ENCODE data around the gene OR1D5.
"Not testable (repeated sequence)": the region's sequence is repeated elsewhere in the genome, so short reads cannot be mapped to it uniquely, and the experiment has no call there.

The OR1D5 gene

DNA sequence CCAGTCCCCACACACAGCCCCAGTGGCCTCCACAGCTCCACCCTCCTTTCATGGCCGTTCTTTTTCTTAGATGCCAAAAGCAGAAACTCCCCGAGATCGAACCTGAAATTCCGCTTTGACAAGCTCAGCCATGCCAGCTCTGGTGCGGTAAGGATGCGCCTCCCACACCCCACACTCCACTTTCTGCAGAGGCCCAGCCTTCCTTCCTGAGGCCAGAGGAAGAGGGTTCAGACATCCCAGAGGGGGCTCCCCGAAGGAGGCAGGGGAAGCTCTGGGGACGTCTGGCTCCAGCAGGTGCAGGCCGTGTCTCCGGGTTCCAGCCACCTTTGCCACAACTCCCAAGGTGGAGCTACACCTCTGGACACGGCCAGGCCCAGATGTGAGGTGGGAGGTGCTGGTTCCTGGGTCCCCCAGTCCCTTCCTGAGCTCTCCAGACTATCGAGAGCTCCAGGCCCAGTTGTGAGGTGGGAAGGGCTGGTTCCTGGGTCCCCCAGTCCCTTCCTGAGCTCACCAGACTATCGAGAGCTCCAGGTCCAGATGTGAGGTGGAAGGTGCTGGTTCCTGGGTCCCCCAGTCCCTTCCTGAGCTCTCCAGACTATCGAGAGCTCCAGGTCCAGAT lies 32.4 kb downstream of the OR1D5 start:
- not testable (repeated sequence) for DNase-seq

DNA sequence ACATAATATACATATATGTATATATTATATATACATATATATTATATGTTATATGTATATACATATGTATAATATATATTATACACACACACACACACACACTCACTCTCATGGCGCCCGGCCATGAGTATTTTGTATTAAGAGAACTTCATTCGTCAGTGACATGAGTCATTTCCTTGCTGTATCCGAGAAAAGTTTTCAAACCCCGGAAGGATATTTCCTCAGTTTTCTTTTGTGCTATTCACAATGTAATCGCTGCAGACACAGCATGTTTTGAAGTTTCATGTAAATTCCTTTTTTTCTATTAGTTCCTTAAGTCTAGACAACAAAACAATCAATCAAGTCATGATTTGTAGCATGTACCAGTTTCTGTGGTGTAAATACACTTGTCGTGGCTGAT lies 33.3 kb downstream of the OR1D5 start:
- DNase-seq, result no peak

DNA sequence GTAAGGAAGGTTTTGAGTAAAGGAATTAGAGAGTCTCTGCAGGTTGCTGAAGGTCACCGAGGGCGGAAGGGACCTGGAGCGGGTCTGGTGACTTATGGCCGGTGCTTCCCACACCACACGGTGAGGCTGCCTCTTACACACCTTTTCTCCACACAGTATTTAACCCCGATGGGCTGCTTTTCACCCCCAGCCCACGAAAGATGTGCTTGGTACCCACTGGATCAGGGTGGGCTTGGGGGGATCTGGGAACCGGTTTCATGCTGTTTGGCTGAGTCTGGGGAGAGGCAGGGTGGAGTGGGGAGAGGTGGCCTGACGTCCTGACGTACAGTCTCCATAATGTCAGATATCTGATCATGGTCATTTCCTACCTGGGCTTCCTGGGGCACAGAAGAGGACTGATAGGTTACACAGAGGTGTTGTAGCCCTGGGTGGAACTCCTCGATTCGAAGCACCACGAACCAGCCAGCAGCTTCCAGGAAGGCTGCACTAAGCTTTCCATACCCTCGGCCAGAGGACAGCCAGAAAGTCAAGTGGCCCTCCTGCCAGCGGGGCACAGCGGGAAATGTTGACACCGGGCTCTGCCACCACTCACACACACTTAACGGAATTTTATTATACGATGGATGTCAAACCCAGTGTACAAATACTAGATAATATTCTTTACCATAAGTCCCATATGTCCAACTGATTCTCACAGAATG lies 34.0 kb downstream of the OR1D5 start:
- no peak for DNase-seq

- no peak for DNase-seq
Observed at GRCh38 chr17:3027786-3028532, 35.4 kb downstream of the OR1D5 start.

DNA sequence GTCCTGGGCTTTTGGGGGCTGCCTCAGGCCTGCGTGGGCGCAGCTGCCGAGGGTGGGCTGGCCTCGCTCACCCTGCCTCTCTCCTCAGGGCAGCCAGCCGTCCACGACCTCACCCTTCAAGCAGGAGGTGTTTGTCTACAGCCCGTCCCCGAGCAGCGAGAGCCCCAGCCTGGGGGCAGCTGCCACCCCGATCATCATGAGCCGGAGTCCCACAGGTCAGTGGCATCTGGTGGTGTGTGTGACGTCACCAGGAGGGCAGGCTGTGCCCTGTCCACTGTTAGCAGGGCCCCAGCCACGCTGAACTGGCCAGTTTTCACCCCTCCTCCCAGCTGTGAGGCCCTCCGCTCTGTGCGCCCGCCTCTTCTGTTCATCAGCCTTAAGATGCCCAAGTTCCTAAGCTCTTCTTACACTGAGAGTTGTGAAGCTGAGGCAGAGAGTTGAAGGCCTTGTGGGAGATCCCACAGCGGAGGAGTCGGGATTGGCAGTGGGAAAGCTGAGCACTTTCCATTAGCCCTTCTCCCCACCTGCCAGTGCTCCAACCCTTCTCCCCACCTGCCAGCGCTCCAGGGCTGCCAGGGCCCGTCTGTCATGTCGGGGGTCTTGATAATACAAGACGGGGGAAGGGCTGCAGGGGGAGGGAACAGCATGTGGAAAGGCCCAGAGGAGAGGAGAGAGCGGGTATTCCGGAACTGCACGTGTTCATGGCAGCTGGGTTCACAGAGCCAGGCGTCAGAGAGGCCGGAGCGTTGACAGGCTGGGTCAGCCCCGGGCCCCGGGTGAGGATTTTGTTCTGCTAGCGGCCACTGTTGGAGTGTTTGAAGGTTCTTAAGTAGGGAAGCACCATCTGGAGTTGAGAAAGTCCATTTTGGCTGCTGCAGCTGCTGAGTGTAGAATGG lies 36.3 kb downstream of the OR1D5 start:
- no peak for DNase-seq

DNA sequence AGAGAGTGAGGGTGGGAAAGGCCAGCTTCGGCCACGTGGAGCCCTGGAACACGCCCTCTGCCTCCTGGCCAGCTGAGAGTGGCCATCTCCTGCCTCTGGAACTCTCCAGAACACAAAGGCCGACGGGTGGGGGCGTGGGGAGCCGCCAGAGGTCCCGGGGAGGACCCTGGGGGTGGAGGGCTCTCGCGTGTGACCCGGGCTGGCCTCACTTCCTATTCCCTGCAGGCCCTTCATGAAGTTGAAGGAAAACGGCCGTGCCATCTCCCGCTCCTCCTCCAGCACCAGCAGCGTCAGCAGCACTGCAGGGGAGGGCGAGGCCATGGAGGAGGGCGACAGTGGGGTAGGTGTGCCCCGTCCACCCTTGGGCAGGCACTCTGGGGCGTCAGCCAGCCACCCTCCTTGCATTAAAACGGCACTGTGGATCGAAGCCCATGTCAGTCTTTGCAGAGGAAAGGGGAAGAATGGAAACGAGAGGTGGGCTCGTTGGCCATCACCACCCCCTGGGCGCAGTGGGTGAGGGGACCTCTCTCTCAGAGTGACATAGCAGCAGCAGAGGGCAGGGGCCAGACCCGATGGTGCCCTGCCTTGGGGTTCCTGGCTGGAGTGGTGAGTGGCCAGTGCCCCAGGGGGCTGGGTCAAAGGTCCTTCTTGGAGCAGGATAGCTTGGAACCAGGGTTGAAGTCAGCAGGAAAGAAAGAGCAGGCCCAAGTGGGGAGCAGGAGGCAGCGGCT lies 37.1 kb downstream of the OR1D5 start:
- DNase-seq, result no peak

GRCh38 chr17:3025421-3026124 lies 37.8 kb downstream of the OR1D5 start:
- DNase-seq, result no peak

DNA sequence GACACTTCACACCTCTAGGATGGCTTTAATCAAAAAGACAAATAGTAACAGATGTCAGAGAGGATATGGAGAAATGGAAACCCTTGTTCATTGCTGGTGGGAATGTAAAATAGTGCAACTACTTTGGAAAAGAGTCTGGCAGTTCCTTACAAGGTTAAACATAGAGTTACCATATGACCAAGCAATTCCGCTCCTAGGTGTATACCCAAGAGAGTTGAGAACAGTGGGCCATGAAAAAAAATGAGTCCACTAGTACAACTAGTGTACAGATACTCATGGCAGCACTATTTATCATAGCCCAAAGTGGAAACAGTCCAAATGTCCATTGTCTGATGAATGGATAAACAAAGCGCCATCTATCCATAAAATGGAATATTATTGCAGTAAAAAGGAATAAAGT lies 39.1 kb downstream of the OR1D5 start:
- no peak for DNase-seq

GRCh38 chr17:3022197-3022596 lies 41.2 kb downstream of the OR1D5 start:
- no peak for DNase-seq

GRCh38 chr17:3020381-3020780 lies 43.0 kb downstream of the OR1D5 start:
- DNase-seq, result no peak

DNA sequence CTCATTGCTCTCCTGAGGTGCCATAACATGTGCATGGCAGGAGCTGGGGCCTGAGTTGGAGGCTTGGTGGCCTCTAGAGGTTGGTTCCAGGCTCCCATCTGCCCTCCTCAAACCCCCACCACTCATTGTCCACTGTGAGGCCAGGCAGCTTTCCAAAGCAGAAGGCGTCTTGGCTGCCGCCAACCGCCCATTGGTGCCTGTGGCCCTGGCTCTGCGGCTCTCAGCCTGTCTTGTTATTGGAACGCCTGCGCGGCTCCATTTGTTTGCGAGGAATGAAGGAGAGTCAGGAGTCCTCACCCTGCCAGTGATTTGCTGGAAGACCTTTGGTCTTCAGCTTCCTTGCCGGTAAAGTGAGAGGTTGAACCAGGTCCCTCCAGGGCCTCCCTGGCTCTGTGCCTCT lies 43.6 kb downstream of the OR1D5 start:
- DNase-seq, result no peak

DNA sequence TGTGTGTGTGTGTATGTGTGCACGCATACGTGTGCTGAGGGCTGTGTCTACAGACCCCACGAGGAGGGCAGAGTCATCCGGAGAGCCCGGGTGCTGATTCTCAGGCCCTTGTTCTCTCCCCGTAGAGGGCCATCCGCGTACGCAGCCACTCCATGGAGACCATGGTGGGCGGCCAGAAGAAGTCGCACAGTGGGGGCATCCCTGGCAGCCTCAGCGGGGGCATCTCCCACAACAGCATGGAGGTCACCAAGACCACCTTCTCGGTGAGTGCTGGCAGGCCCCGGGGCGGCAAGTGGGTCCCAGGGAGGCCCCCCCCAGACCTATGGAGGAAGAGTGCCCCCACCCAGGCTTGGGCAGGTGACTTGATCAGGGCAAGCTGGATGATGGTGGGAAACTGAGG lies 45.5 kb downstream of the OR1D5 start:
- no peak for DNase-seq

GRCh38 chr17:3015890-3016289 lies 47.5 kb downstream of the OR1D5 start:
- DNase-seq, result no peak

- DNase-seq, result peak; percentile 41
Observed at GRCh38 chr17:3012926-3013581, 50.4 kb downstream of the OR1D5 start.
